SU-DHL-6 (cell line): Measurements from ENCODE around the gene SHC3.

Source experiments
- H2AFZ ChIP-seq: fragments of 200-600 bp; sonication (generic); 2 replicates; pipeline ENCODE4 v1.6.1; 2014; ENCODE audit warnings: low read depth, mild to moderate bottlenecking, moderate library complexity, mixed read lengths, antibody characterized with exemption, low read length; ENCODE audit not compliant: severe bottlenecking
- H3F3A ChIP-seq: fragments of 200-600 bp; shearing (Covaris generic); 2 replicates; pipeline ENCODE4 v1.6.0; 2016; ENCODE audit warnings: antibody characterized with exemption, mild to moderate bottlenecking; ENCODE audit not compliant: insufficient read depth
- H3K27ac ChIP-seq: fragments of 200-600 bp; sonication (generic); 2 replicates; pipeline ENCODE4 v1.5.1; 2016; ENCODE audit warnings: low read depth, mild to moderate bottlenecking, low read length, moderate library complexity, mixed read lengths
- H3K27me3 ChIP-seq: fragments of 200-600 bp; sonication (generic), shearing (Covaris generic); 2 replicates; pipeline ENCODE4 v1.6.0; 2014; ENCODE audit warnings: mild to moderate bottlenecking, low read length
- H3K36me3 ChIP-seq: fragments of 200-600 bp; sonication (generic); 2 replicates; pipeline ENCODE4 v1.6.1; 2014; ENCODE audit warnings: mild to moderate bottlenecking, low read length, mixed read lengths
- H3K4me2 ChIP-seq: fragments of 300-600, 200-600 bp; shearing (Covaris generic), sonication (generic); 2 replicates; pipeline ENCODE4 v1.6.0; 2014; ENCODE audit warnings: low read length, low read depth, mild to moderate bottlenecking; ENCODE audit not compliant: poor library complexity, severe bottlenecking
- H3K4me3 ChIP-seq: fragments of 200-600 bp; sonication (generic); 2 replicates; pipeline ENCODE4 v1.5.1; 2014; ENCODE audit warnings: antibody characterized with exemption, low read length, mild to moderate bottlenecking, mixed read lengths; ENCODE audit not compliant: insufficient read depth, poor library complexity, severe bottlenecking
- H3K79me2 ChIP-seq: fragments of 200-600 bp; sonication (generic); 2 replicates; pipeline ENCODE4 v1.6.1; 2014; ENCODE audit warnings: mild to moderate bottlenecking, low read length, moderate library complexity; ENCODE audit not compliant: insufficient read depth
- H3K9ac ChIP-seq: fragments of 200-600 bp; sonication (generic); 2 replicates; pipeline ENCODE4 v1.7.0; 2014; ENCODE audit warnings: mild to moderate bottlenecking, low read length
- H3K9me2 ChIP-seq: fragments of 200-600 bp; sonication (generic); replicated peaks from 2 replicates; pipeline ENCODE4 v1.6.1; 2014; ENCODE audit warnings: low read length; ENCODE audit not compliant: insufficient read depth
- H3K9me3 ChIP-seq: fragments of 200-600 bp; sonication (generic); 2 replicates; pipeline ENCODE4 v1.6.1; 2014; ENCODE audit warnings: low read length, mixed read lengths; ENCODE audit not compliant: insufficient read depth
- H4K20me1 ChIP-seq: fragments of 200-600 bp; sonication (generic); 2 replicates; pipeline ENCODE4 v1.6.1; 2014; ENCODE audit warnings: low read depth, mild to moderate bottlenecking, antibody characterized with exemption, low read length, moderate library complexity, mixed read lengths
- CTCF ChIP-seq: fragments of 200-600 bp; sonication (generic); IDR thresholded peaks from one replicate; pipeline ENCODE4 v1.5.1; 2017; ENCODE audit warnings: antibody characterized with exemption, mild to moderate bottlenecking, low read length, moderate library complexity; ENCODE audit not compliant: insufficient read depth, poor library complexity, severe bottlenecking
- EZH2phosphoT487 ChIP-seq: fragments of 200-600 bp; sonication (generic), shearing (Covaris generic); conservative IDR thresholded peaks from 2 replicates; pipeline ENCODE4 v1.6.1; 2018; ENCODE audit warnings: mild to moderate bottlenecking, antibody characterized with exemption, low read length, moderate library complexity, mixed read lengths

The SHC3 gene

DNA sequence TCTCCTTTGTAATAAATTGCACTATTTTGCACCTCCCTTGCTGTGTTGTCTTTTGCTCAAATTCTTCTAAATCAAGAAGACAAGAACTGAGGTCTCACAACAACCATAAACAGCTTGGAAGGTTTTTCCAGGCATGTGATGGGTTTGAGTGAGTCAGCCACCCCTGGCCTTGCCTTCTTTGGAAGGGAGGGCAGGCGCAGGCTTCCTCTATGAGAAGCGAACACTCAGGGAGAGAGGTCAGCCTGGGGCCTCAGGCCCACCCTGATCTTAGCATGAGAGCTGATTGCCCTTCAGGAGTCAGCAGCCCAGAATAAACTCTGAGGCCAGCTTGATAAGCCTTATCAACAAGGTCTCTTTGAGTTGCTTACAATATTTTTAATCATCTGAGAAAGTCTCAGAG lies 155.7 kb downstream of the SHC3 start:
- Histone ChIP-seq H3K27ac (no peak overlapping the region), H4K20me1 (no peaks in the 10 kb centered on the region), H3K4me3 (no peak overlapping the region), H3K9ac (no peak overlapping the region), H3F3A (no peaks in the 10 kb centered on the region), H3K36me3 (no peaks in the 10 kb centered on the region), H3K79me2 (no peaks in the 10 kb centered on the region), H3K27me3 (no peaks in the 10 kb centered on the region), H3K9me2 (no peaks in the 10 kb centered on the region), H3K4me2 (no peak overlapping the region), H2AFZ (no peak overlapping the region), H3K9me3 (no peaks in the 10 kb centered on the region)
- TF ChIP-seq CTCF, result no peak
- no peak for TF ChIP-seq EZH2phosphoT487

GRCh38 chr9:89022001-89022759 lies 156.4 kb downstream of the SHC3 start:
- H2AFZ ChIP-seq, result no peak overlapping the region
- H3K4me3 ChIP-seq, result no peak overlapping the region
- H3K4me2 ChIP-seq, result no peak overlapping the region
- H3K36me3 ChIP-seq, result no peaks in the 10 kb centered on the region
- no peak overlapping the region for H3K27ac ChIP-seq
- TF ChIP-seq CTCF, result no peak
- TF ChIP-seq EZH2phosphoT487, result no peak
- no peaks in the 10 kb centered on the region for H3F3A ChIP-seq
- H3K9me2 ChIP-seq, result no peaks in the 10 kb centered on the region
- no peaks in the 10 kb centered on the region for H3K79me2 ChIP-seq
- H3K9ac ChIP-seq, result no peak overlapping the region
- H3K27me3 ChIP-seq, result no peaks in the 10 kb centered on the region
- no peaks in the 10 kb centered on the region for H4K20me1 ChIP-seq
- H3K9me3 ChIP-seq, result no peaks in the 10 kb centered on the region

DNA sequence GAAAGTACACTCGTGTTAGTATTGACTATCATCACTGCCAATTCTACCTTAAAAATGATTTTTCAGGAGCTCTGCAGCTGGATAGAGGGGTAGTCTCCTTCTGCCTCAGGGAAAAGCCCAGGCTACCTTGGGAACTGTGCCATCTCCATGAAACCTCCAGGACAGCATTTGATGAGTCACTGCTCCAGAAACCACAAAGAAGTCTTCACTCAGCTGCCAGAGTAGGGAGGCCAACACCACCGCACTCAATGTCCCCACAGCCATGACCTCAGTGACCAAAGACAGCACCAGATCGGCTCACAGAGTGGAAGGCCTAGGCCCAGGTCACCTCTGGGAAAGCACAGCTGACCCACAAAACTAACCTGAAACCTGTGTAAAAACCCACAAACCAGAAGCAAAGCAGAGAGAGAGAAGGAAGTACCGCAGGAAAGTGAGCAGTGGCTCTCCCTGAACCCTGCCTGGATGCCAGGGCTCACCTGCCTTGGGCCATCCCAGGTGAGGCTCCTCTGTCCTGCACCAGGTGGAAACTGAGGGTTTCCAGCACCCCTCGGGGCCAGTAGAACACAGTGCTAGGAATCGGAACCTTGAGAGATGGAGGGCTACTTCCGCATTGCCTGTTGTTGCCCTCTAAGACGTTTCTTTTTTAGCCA lies 157.3 kb downstream of the SHC3 start:
- Histone ChIP-seq H3K9me2 (no peaks in the 10 kb centered on the region), H3K9me3 (no peaks in the 10 kb centered on the region), H3K4me2 (no peak overlapping the region), H3K27me3 (no peaks in the 10 kb centered on the region), H2AFZ (no peak overlapping the region), H3K9ac (no peak overlapping the region), H3K4me3 (no peak overlapping the region), H3K36me3 (no peaks in the 10 kb centered on the region), H3K79me2 (no peaks in the 10 kb centered on the region), H3K27ac (no peak overlapping the region), H3F3A (no peaks in the 10 kb centered on the region), H4K20me1 (no peaks in the 10 kb centered on the region)
- TF ChIP-seq CTCF (no peak), EZH2phosphoT487 (no peak)
